Eye (tissue), 1 donor: ENCODE results near the gene EPHB2.

Experiments used
- DNase-seq: peaks from one replicate; pipeline ENCODE4 v3.0.0-alpha.2; 2015

EPHB2 gene

DNA sequence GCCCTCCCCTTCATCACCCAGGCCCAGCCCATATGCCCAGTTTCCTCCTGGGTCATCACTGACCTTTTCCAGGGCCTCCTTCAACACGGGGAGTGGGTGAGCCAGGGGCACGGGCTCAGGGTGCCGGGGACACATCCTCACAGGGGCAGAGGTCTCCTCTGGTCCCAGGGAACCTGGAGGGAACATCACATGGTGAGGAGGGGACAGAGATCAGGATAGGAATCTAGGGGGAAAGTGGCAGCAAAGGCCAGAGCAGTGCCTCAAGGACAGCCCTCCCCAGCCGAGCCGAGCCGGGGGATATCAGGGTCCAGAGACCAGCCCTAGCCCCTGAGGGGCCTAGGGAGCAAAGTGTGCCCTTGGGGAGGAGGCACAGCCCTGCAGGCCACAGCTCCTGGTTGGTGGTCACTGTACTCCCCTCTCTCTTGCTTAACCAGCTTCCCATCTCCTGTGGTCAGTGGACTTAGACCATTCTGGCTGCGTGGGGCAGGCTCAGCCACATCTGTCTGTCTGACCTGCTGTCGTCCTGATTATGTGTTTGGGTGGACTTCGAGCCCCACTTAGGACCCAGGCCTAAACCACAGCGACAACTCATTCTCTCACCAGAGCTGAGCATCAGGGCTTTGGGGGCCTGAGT, 252.5 kb downstream of the EPHB2 start:
- DNase-seq = no peak

- DNase-seq = no peak
Observed at GRCh38 chr1:22966309-22966708, 255.7 kb downstream of the EPHB2 start.

DNA sequence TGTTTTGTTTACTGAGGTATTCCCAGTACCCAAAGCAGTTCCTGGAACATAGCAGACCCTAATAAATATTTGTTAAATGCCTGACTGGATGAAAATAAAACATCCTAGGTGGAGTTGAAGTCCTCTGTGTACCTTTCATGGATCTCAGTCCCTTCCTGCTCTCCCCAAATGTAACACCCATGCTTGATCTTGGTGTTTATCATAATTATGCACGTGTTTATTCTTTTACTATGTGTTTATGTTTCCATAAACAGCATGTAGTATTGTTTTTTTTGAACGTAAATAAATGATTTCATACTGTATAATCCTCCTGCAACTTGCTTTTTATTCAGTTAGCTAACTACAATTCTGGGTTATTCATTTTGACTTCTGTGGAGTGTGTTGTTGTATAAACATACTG, 257.2 kb downstream of the EPHB2 start:
- DNase-seq = no peak

GRCh38 chr1:22969304-22969709, 258.7 kb downstream of the EPHB2 start:
- DNase-seq = peak; percentile 57

GRCh38 chr1:22970096-22970495, 259.5 kb downstream of the EPHB2 start:
- no peak for DNase-seq
